ENCODE data around the gene SEMA4B. TPM values are rescaled to one million over a fixed set of nuclear protein-coding genes. Genes with fewer than 3 reads are reported as not detected.
"Not testable (repeated sequence)": the region's sequence is repeated elsewhere in the genome, so short reads cannot be mapped to it uniquely, and the experiment has no call there.

Gene SEMA4B
- total and polyA plus RNA-seq, 2 of the 8 experiments (the other 6 are each of a cell fraction or from before 2014, with no cell fraction given) = 42.7 to 43.0 TPM

DNA sequence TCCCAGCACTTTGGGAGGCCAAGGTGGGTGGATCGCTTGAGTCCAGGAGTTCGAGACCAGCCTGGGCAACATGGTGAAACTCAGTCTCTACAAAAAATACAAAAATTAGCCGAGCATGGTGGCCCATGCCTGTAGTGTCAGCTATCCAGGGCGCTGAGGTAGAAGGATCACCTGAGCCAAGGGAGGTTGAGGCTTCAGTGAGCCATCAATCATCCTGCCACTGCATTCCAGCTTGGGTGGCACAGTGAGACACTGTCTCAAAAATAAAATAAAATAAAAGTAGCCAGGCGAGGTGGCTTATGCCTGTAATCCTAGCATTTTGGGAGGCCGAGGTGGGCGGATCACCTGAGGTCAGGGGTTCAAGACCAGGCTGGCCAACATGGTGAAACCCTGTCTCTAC lies 13.1 kb upstream of the SEMA4B start:
- not testable (repeated sequence) for H3K9me3 ChIP-seq (ENCODE audit: insufficient read depth in 2 of 2, low read depth in 1 of 2, low read length in 1 of 2); H3K27me3 ChIP-seq (replicated peaks in 1 of 4; ENCODE audit: control insufficient read depth in 3 of 4, extremely low read depth in 1 of 4, insufficient read depth in 3 of 4, low read length in 3 of 4); H2BK120ac ChIP-seq (replicated peaks; ENCODE audit: low read depth, low read length); H2BK5ac ChIP-seq (ENCODE audit: low read depth, low read length); H4K20me1 ChIP-seq (replicated peaks in 1 of 2; ENCODE audit: control insufficient read depth in 1 of 2, insufficient read depth in 2 of 2, low read length in 2 of 2); H3K4me3 ChIP-seq (ENCODE audit: extremely low read depth in 1 of 4, insufficient read depth in 2 of 4, low read depth in 3 of 4, low read length in 4 of 4); H3K23ac ChIP-seq (ENCODE audit: insufficient read length); H2BK20ac ChIP-seq (ENCODE audit: low read length); H2BK12ac ChIP-seq (ENCODE audit: low read depth, low read length); H3K18ac ChIP-seq (ENCODE audit: extremely low read depth, low read length); H3K79me1 ChIP-seq (ENCODE audit: low read depth, low read length); H3K4me2 ChIP-seq (ENCODE audit: insufficient read depth in 1 of 2, low read depth in 2 of 2, low read length in 2 of 2); H3K9ac ChIP-seq (replicated peaks in 1 of 4; ENCODE audit: extremely low read depth in 1 of 4, low read depth in 3 of 4, low read length in 3 of 4); H3K27ac ChIP-seq (ENCODE audit: low read depth, low read length); H3K36me3 ChIP-seq (ENCODE audit: control insufficient read depth in 2 of 4, insufficient read depth in 4 of 4, low read length in 3 of 4); H4K5ac ChIP-seq (ENCODE audit: insufficient read length, low read depth, low read length); H4K8ac ChIP-seq (ENCODE audit: extremely low read depth, insufficient read depth, low read length); H3K56ac ChIP-seq (replicated peaks; ENCODE audit: insufficient read length, low read depth, low read length); H2AFZ ChIP-seq (ENCODE audit: low read length); H4K91ac ChIP-seq (replicated peaks; ENCODE audit: insufficient read length, low read length); H2AK5ac ChIP-seq (ENCODE audit: low read depth, low read length); FAIRE-seq; H2BK15ac ChIP-seq (ENCODE audit: low read length); DNase-seq (ENCODE audit: low read depth in 1 of 2, low spot score in 2 of 2); H3K79me2 ChIP-seq (ENCODE audit: control insufficient read depth in 1 of 2, insufficient read depth in 2 of 2, low read length in 2 of 2); H3K4ac ChIP-seq (replicated peaks; ENCODE audit: insufficient read length, low read depth, low read length); H3K23me2 ChIP-seq (ENCODE audit: low read depth, low read length); H3K14ac ChIP-seq (ENCODE audit: insufficient read length)
- CTCF ChIA-PET (ENCODE audit: partially characterized antibody) = interaction anchor here (0.8 to 2.0 kb wide), 4 partner anchors 26 to 113 kb away, joined by 3 to 8 read pairs (median 5); no protein-coding TSS in a partner anchor
- peaks cover 0 to 15% (median 11%) of the 10 kb centered on the region in 4 experiments; a peak in 6 of 7 replicates for H3K4me1 ChIP-seq (replicated peaks in 1 of 4; ENCODE audit: control insufficient read depth in 3 of 4, insufficient read depth in 4 of 4, low read length in 3 of 4)
- 88% methylated on average over 7 of the region's 7 CpGs; no CpG with 5 or more reads in 1 of the 2 experiments for WGBS, 2 experiments (ENCODE audit: extremely low coverage in 1 of 2, insufficient coverage in 1 of 2, insufficient read length in 1 of 2, insufficient replicate concordance in 2 of 2, low coverage in 1 of 2, low lambda C conversion rate in 2 of 2, missing lambda C conversion rate in 1 of 2)
- POLR2A ChIA-PET (ENCODE audit: partially characterized antibody) = interaction anchor here (0.8 to 3.8 kb wide), 2 partner anchors 11 to 13 kb away, joined by 4 to 16 read pairs; partner anchors contain the start of gene SEMA4B
